NCI-H446 (cell line): ENCODE data around the gene ZFYVE28.
A peak's percentile ranks its signal among the peaks of the same experiment; 100 is the strongest.
"Not testable (repeated sequence)": the region's sequence is repeated elsewhere in the genome, so short reads cannot be mapped to it uniquely, and the experiment has no call there.

ENCODE experiments used
- DNase-seq, 2 experiments: peaks; one replicate each; lab custom pipeline; 2025; lab: John Stamatoyannopoulos, UW

Gene ZFYVE28

GRCh38 chr4:2246384-2247127 lies 171.9 kb downstream of the ZFYVE28 start:
- no peak for DNase-seq

DNA sequence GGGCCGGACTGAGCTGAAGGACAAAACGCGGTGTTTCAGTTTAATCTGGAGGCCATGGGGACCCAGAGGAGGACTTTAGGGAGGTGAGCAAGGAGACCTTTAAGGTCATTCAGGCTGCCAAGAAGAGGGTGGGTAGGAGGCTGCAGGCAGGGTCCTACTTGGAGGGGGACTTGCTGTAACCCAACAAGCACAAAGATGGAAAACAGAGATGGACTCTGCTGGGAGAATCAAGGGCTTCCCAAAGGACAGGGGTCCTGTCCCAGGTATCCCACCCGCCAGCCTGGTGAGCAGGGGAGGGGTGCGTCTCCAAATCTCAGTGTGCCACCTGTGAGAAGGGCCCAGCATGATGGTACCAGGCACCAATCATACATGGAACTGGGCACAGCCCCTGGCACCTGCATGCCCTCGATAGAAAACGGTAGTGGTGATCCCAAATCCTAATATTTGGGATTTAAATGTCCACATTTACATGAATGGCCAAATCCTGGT lies 172.6 kb downstream of the ZFYVE28 start:
- DNase-seq = no peak

DNA sequence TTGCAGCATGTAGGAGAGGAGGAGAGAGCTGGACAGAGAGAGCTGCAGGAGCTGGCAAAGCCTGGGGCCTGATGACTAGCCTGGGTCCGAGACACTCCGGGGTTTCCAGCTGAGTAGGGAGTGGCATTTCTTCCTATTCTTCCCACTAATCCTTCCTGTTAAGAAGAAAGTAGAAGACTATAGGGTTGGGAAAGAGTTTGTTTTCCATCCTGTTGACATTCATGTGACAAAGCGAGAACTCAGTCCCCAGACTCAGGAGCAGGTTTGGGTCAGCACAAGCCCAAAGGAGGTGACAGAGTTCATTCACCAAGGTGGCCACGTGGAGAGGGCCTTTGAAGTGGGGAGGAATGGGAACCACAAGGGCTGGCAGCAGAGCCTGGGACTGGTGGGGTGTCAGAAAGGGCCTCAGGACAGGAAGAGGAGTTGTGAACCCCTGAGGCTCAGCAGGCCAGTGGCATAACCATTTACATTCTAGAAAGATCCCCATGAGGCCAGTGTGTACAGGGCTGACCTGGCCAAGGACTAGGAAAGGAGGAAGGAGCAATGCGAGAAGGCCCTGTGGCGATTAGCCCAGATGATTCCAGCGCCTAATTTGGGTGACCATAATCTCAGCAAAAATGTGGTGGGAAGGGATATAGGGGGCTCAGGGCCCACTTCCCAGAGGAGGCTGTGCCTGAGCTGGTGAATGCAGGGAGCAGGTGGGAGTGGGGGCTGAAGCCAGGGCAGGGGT lies 173.2 kb downstream of the ZFYVE28 start:
- DNase-seq = no peak

DNA sequence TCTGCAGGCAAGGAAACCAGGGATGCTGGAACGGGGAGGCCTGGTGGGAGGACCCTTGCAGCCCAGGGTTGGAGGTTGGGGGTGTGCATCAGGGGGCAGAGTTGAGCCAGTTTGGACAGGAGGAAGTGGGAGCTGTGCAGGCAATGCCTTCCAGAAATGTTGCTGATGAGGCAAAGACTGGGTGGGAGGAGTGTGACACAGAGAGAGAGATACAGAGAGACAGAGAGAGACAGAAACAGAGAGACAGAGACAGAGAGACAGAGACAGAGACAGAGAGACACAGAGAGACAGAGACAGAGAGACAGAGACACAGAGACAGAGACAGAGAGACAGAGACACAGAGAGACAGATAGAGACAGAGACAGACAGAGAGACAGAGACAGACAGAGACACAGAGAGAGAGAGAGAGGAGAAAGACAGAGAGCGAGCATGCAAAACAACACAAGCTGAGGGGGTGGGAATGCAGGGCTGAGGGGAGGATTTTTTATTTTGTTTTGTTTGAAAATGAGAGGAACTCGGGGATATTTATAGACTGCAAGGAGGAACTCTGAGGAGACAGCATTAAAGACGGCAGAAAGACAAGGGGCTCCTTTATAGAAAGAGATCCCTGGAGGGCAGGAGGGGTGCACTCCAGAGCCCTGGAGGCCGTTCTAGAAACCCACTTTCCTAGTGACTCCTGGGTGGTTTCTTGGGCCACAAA lies 174.6 kb downstream of the ZFYVE28 start:
- DNase-seq = no peak

GRCh38 chr4:2241410-2242353 lies 176.8 kb downstream of the ZFYVE28 start, which contains the start of the genes HAUS3 and POLN:
HAUS3 (minus strand) TSS chr4:2242121; CDS start chr4:2240946, 1,175 bp downstream.
POLN (minus strand) TSS chr4:2242121; CDS start chr4:2229231, 12,890 bp downstream.
- DNase-seq = peak; percentile 80 to 93

DNA sequence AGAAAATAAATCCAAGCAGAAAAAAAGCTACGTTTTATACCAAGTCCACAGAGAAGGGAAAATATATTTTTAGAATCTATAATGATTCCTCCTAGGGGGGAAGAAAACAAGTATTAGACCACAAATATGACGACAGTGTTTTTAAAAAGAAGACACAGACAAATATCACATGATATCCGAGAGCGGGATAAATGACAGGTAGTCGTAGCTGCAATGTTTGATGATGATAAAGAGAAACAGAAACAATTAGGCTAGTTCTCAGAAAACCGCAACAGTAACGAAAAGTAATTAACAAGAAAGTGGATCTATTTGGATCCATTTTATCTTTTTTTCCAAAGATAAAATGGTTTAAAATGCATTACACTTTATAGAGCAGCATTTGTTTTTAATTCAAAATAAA lies 177.4 kb downstream of the ZFYVE28 start:
- DNase-seq = no peak

GRCh38 chr4:2236944-2237666 lies 181.3 kb downstream of the ZFYVE28 start:
- no peak for DNase-seq

- DNase-seq = no peak
Observed at GRCh38 chr4:2231082-2231481, 187.4 kb downstream of the ZFYVE28 start.

DNA sequence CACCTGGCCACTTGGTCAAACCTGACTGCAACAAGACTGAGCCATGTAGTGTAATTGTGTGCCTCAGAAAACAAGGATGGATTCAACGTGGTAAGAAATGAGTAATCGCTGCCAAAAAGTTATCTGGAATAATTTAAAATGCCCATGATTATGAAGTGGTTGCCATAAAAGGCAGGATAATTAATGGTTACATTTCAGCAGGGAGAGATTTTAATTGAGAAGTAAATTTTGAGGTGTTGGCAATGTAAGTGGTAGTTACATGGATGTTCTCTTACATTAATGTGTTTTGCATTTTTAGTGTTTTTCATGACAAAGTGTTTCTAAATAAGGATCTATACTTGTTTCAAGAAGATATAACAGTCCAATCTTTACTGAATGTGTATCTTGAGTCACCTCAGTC lies 192.2 kb downstream of the ZFYVE28 start:
- no peak for DNase-seq

- no peak for DNase-seq
Observed at GRCh38 chr4:2222838-2223237, 195.6 kb downstream of the ZFYVE28 start.

DNA sequence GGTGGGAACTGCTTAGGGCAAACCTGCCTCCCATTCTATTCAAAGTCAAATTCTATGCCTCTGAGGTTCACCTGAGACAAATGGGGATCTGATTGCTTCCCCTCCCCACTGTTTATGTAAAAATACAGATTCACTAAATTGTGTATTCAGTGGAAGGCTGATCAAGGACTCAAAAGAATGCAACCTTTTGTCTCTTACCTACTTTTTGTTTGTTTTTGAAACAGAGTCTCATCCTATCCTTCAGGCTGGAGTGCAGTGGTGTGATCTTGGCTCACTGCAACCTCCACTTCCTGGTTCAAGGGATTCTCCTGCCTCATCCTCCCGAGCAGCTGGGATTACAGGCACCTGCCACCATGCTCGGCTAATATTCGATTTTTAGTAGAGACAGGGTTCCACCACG lies 197.1 kb downstream of the ZFYVE28 start:
- DNase-seq = not testable (repeated sequence)

GRCh38 chr4:2220016-2220630 lies 198.3 kb downstream of the ZFYVE28 start:
- peak; percentile 5 to 48 for DNase-seq
